Heart left ventricle (tissue), 13 donors: ENCODE measurements around the gene TRIM67.

ENCODE experiments used
- POLR2A ChIP-seq, 2 donors: fragments of 450-650 bp; IDR thresholded peaks; one replicate each; pipeline ENCODE4 v1.6.1; 2017; ENCODE audit warnings: antibody characterized with exemption in 2 of 2, mild to moderate bottlenecking in 2 of 2, moderate library complexity in 2 of 2
- TF ChIP-seq, protein P1 (sequence below), 12 donors: fragments of 200-600 bp; sonication (generic) in 4 of 12; IDR thresholded peaks; one replicate each; pipeline versions ENCODE4 v1.5.0 to v1.8.0; 2018 to 2022; ENCODE audit warnings: antibody characterized with exemption in 12 of 12, mild to moderate bottlenecking in 5 of 12
- donor health status: ischemic (EF 13 %, LVEDD 7.1; RV severe dilation, severe dysfunction).
- donor health status: DM: no; HTN: yes; CAD: no.
- donor health status: DM: no; HTN: no; CAD: no.
- donor health status: ischemic (EF 25% LVEDD 6.9; RV normal size, moderate dysfunction).
- donor health status: ischemic (EF 25% LVEDD 5.7; RV mildly dilated, moderate dysfunction).
- donor health status: ischemic (EF 35%, LVEDD 5.7; RV mildly dilated, moderate dysfunction).
- donor health status: nonischemic (EF 11% LVEDD 7.7; RV severe dilation, severe dysfunction).
- donor health status: DM: yes; HTN: yes; CAD: no.
- donor health status: PGD.
- donor health status: ischemic (EF 29% LVEDD 5.4; RV normal size, mild dysfunction).
- donor health status: nonischemic (EF 23%, LVEDD 6.1; RV moderate dilation, normal function).

DNA sequence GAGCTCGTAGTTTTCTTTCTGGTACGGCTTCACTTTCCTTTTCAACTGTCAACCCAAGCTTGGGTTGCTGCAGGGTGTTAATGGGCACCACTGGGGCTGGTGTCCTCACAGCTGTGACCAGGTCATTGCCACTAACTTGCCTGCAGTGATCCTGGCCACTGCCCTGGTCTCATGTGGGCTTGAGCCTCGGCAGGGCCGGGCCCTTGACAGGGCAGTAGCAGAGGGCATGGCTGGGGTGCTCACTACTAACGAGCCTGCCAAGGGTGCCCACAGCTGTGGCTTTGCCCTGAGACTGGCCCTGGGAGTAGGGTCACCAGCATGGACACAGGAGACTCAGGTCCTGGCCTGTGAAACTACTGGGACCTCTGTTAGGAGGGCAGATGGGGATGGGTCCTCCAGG, 47.7 kb downstream of the TRIM67 start:
- TF ChIP-seq, protein P1, sequence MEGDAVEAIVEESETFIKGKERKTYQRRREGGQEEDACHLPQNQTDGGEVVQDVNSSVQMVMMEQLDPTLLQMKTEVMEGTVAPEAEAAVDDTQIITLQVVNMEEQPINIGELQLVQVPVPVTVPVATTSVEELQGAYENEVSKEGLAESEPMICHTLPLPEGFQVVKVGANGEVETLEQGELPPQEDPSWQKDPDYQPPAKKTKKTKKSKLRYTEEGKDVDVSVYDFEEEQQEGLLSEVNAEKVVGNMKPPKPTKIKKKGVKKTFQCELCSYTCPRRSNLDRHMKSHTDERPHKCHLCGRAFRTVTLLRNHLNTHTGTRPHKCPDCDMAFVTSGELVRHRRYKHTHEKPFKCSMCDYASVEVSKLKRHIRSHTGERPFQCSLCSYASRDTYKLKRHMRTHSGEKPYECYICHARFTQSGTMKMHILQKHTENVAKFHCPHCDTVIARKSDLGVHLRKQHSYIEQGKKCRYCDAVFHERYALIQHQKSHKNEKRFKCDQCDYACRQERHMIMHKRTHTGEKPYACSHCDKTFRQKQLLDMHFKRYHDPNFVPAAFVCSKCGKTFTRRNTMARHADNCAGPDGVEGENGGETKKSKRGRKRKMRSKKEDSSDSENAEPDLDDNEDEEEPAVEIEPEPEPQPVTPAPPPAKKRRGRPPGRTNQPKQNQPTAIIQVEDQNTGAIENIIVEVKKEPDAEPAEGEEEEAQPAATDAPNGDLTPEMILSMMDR (IDR thresholded peaks at IDR 0.05) = no peak
- TF ChIP-seq POLR2A (IDR thresholded peaks at IDR 0.05) = no peak
